Activated CD8-positive, alpha-beta memory T cell treated with anti-CD3 and anti-CD28 coated beads, Interleukin-2, amount 50 U/mL, for 24 hours (primary cell): ENCODE results near the gene XPNPEP1.

ENCODE experiments used
- DNase-seq: peaks from one replicate; pipeline ENCODE4 v3.0.0-alpha.2; 2020; ENCODE audit errors: extremely low read depth

Gene XPNPEP1

GRCh38 chr10:109893386-109893785 is 29.9 kb downstream of the XPNPEP1 start:
- DNase-seq, result no peak

- no peak for DNase-seq
Measured at GRCh38 chr10:109892931-109893330, 30.4 kb downstream of the XPNPEP1 start.

- no peak for DNase-seq
Measured at GRCh38 chr10:109892117-109892516, 31.2 kb downstream of the XPNPEP1 start.

- DNase-seq, result no peak
Measured at GRCh38 chr10:109891105-109891504, 32.2 kb downstream of the XPNPEP1 start.

GRCh38 chr10:109889867-109890266 is 33.4 kb downstream of the XPNPEP1 start:
- DNase-seq, result no peak

- no peak for DNase-seq
Measured at GRCh38 chr10:109887776-109888175, 35.5 kb downstream of the XPNPEP1 start.

GRCh38 chr10:109887243-109887642 is 36.1 kb downstream of the XPNPEP1 start:
- DNase-seq, result no peak

GRCh38 chr10:109886781-109887140 is 36.5 kb downstream of the XPNPEP1 start:
- DNase-seq, result no peak

GRCh38 chr10:109886037-109886780 is 37.1 kb downstream of the XPNPEP1 start:
- no peak for DNase-seq

- no peak for DNase-seq
Measured at GRCh38 chr10:109883859-109884771, 39.2 kb downstream of the XPNPEP1 start.

- no peak for DNase-seq
Measured at GRCh38 chr10:109882251-109883057, 40.9 kb downstream of the XPNPEP1 start.

- no peak for DNase-seq
Measured at GRCh38 chr10:109881769-109882057, 41.6 kb downstream of the XPNPEP1 start.

- no peak for DNase-seq
Measured at GRCh38 chr10:109880886-109881768, 42.2 kb downstream of the XPNPEP1 start.

- no peak for DNase-seq
Measured at GRCh38 chr10:109877546-109877945, 45.8 kb downstream of the XPNPEP1 start.

GRCh38 chr10:109875828-109876821 is 47.2 kb downstream of the XPNPEP1 start:
- DNase-seq, result no peak

- no peak for DNase-seq
Measured at GRCh38 chr10:109875151-109875568, 48.2 kb downstream of the XPNPEP1 start.

GRCh38 chr10:109871476-109871875 is 51.8 kb downstream of the XPNPEP1 start:
- DNase-seq, result no peak

GRCh38 chr10:109866995-109867635 is 56.2 kb downstream of the XPNPEP1 start:
- DNase-seq, result no peak

- DNase-seq, result no peak
Measured at GRCh38 chr10:109866168-109866994, 56.9 kb downstream of the XPNPEP1 start.
